NCI-H1694 treated with DMSO at 0.1 percent for 48 hours (cell line): Measurements from ENCODE around the gene VPS35L.

ENCODE experiments used
- DNase-seq: peaks from one replicate; lab custom pipeline; 2025; lab: John Stamatoyannopoulos, UW

The VPS35L gene

GRCh38 chr16:19589771-19590302 lies 34.3 kb downstream of the VPS35L start:
- DNase-seq: peak; percentile 0

- no peak for DNase-seq
Observed at GRCh38 chr16:19595043-19595767, 39.7 kb downstream of the VPS35L start.

DNA sequence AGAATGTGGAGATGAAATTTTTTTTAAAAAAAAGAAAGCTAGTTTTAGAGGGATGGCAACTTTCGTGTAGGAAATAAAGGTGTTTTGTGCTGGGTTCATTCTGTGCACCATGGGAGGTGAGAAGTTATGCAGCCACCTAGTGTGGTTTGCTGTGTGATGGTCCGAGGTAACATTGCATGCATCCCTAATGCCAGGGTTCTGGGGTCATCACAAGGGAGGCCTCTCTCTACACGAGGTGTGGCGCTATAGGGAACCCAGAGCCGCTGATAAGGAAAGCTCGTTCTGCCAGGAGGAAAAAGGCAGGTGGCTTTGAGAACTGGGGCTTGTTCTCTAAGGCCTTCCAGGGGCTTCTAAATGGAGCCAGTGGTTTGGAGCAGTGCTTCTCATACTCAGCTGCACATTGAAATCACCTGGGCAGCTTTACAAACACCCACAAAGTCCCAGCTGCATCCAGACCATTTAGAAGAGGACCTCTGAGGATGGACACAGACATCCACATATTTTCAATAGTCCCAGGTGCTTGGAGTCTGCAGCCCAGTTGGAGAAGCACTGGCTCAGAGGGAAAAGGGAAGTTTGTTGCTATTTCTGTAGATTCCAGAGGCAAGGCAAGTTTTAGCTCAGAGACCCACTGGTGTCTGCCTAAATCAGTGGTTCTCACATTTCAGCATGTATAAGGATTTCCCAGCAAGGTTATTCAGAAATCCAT lies 43.5 kb downstream of the VPS35L start:
- no peak for DNase-seq

GRCh38 chr16:19599968-19600716 lies 44.6 kb downstream of the VPS35L start:
- DNase-seq: no peak

- DNase-seq: peak; percentile 70
Observed at GRCh38 chr16:19601083-19601976, 45.8 kb downstream of the VPS35L start.

DNA sequence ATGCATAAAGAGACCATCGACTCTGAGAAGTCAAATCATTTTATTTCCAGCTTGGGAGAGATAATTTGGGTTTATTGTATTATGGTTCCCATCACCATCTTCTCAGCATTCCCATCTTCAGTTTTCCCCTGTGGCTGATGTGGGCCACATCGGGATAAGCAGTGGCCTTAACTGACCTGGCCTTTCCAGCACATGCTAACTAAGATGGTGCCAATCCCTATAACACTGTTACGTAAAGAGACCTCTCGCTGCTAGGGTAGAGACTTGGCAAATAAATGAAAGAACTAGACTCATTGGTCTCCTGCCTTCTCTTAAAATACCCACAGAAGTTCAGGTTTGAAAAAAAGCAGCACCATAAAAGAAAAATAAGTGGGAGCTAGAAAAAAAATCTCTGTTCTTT lies 49.4 kb downstream of the VPS35L start:
- no peak for DNase-seq

DNA sequence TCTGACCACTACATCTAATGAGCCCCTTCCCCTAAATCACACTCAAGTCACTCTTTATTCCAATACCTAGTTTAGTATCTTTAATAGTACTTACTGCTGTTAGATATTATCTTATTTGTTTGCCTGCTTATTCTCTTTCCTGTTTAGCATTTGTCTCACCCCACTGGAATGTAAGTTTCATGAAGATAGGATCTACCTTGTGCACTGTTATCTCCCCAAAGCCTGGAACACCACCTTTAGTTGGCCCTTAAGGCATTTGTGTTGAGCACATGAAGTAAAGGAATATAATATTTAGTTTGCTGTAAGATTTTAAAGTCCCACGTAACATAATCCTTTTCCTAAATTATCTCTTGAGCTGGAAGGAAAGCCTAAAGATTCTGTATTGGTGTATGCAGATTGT lies 50.2 kb downstream of the VPS35L start:
- no peak for DNase-seq

- no peak for DNase-seq
Observed at GRCh38 chr16:19607616-19608280, 52.2 kb downstream of the VPS35L start.

DNA sequence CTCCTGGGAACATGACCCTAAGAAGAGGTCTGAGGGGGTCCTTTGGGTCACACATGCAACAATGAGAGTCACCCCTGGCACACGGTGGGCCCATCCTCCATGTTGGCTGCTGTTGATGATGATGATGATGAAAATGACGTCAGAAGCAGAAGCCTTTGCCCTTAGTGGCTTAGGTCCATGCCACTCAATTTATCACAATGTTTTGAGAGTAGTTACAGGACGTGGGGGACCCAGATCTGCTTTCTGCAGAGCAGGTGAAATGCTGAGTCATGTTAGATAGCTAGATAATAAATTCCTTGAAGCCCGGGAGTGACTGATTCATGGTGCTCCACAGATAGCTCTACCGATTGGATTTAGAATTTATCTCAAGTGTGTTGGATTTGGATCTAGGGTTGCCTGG lies 53.9 kb downstream of the VPS35L start:
- no peak for DNase-seq

DNA sequence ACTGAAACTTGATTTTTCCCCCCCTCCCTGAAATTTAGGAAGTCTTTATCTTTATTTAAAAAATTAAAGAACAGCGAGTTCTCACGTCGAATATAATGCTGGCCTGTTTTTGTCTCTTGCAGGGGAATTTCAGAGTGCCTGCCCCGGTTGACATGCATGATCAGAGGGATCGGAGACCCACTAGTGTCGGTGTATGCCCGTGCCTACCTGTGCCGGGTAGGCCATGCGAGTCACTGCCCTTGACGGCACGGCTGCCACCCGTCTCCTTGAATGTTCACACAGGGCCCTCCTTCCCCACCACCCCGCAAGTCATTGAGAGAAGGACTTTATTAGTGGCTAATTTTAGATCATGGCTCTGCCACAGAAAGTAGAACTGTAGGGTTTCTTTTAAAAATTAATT lies 54.7 kb downstream of the VPS35L start:
- no peak for DNase-seq

DNA sequence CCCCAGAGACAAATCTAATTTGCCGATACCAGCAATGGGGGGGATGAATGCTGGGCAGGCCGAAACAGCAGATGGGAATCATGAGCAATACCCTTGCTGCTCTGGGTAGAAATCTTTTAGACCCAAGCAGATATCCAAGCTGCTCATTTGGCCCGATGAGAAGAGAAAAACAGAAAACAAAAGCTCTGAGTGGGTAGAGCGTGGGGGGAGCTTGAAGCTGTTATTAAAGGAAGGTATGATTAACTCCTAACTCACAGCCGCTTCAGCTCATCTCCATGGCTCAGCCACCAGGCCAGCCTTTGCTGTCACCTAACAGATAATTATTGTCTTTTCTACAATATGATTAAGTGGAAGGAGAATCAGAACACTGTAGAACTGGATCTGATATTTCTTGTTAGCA lies 58.3 kb downstream of the VPS35L start:
- no peak for DNase-seq

GRCh38 chr16:19616241-19616640 lies 60.7 kb downstream of the VPS35L start:
- no peak for DNase-seq

- DNase-seq: no peak
Observed at GRCh38 chr16:19618876-19619275, 63.4 kb downstream of the VPS35L start.

DNA sequence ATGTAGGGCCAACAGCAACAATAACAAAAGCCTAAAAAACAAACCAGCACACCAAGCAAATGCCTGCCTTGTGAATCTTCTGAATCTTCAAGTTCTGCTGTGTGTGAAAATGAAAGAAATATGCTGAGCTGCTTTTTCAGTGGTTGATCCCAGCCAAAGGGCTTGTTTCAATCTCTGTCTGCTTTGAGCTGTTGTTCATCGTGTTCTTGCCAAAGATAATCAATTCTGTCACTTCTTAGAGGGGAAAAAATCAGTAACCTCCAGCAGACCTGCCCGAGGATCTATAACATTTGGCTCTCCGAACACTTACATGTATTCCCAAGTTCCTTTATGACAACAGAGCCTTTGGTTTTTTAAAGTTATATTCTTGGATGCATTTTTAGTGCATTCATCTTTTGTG lies 65.9 kb downstream of the VPS35L start:
- no peak for DNase-seq

GRCh38 chr16:19625039-19625438 lies 69.5 kb downstream of the VPS35L start:
- no peak for DNase-seq

- no peak for DNase-seq
Observed at GRCh38 chr16:19636436-19637267, 81.1 kb downstream of the VPS35L start.

DNA sequence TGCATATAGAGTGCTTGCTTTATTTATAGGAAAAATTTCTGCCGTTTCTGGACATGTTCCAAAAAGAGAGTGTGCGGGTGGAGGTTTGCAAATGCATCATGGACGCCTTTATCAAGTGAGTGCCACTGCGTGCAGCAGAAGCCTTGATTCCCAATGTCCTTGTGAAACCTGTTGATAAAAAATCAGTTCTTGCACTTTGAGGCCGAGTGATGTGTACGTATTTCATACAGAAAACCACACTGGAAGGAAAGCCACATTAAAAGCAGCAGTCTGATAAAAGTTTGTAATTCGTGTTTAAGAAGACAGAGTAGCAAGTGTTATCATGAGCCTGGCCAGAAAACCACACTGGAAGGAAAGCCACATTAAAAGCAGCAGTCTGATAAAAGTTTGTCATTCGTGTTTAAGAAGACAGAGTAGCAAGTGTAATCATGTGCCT lies 84.5 kb downstream of the VPS35L start:
- DNase-seq: no peak

GRCh38 chr16:19642501-19642900 lies 87.0 kb downstream of the VPS35L start:
- no peak for DNase-seq

DNA sequence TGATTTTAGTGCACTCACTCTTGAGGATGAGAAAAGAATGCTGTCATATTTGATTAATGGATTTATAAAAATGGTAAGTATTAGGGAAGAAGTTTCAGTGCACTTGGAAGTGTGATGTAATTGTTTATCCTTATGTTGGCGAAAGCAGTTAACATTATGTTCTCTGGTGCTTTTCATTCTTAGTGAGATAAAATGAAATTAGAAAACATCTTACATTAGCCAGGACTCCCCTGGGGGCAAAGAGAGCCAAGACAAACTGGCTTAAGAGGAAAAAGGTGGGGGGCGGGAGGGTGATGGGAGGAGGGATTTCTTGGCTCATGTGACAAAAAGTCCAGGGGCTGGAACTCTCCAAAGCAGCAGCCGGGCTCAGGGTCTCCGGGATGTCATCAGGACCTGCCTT lies 89.4 kb downstream of the VPS35L start:
- DNase-seq: no peak

DNA sequence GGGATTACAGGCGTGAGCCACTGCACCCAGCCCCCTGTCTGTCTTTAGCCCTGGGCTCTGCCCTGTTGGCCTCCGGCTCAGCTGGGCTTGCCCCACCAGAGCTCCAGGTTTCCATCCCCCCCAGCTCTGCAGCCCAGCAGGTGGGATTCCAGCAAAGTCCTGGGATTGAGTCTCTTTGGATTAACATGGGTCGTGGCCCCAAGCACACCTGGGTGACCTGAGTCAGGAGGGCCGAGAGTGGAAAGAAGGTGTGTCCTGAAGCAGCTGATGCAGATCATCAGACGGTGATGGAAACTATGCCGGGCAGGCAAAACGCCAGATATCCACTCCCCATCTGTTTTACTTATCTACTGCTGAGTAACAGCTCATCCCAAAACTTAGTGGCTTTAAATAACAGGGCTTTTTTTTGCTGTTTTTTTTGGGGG lies 90.1 kb downstream of the VPS35L start:
- DNase-seq: no peak
